Activated CD4-positive, CD25-positive, alpha-beta regulatory T cell treated with anti-CD3 and anti-CD28 coated beads, Interleukin-2, amount 50 U/mL, for 16 hours (primary cell): ENCODE measurements around the gene UPK1A.

Experiments used
- DNase-seq: peaks from one replicate; pipeline ENCODE4 v3.0.0-alpha.2; 2020; ENCODE audit warnings: low read depth, low spot score

The UPK1A gene

GRCh38 chr19:35666251-35666913 is at the start of gene UPK1A:
Gene UPK1A, plus strand, starts transcription at chr19:35666517. Its CDS starts 296 bp downstream, at chr19:35666813.
- no peak for DNase-seq

GRCh38 chr19:35618857-35619256 is 47.5 kb upstream of the UPK1A start:
- DNase-seq = no peak

GRCh38 chr19:35619290-35619923 is 46.9 kb upstream of the UPK1A start:
- no peak for DNase-seq

GRCh38 chr19:35620001-35620400 is 46.3 kb upstream of the UPK1A start:
- no peak for DNase-seq

- DNase-seq = no peak
Measured at GRCh38 chr19:35621708-35622107, 44.6 kb upstream of the UPK1A start.

- DNase-seq = no peak
Measured at GRCh38 chr19:35622750-35623149, 43.6 kb upstream of the UPK1A start.

GRCh38 chr19:35623327-35624010 is 42.8 kb upstream of the UPK1A start:
- no peak for DNase-seq

GRCh38 chr19:35628264-35628564 is 38.1 kb upstream of the UPK1A start:
- DNase-seq = no peak

- peak; percentile 95 for DNase-seq
Measured at GRCh38 chr19:35628565-35629331, 37.6 kb upstream of the UPK1A start, which contains the start of gene RBM42. Gene RBM42, plus strand, starts transcription at chr19:35629036. Its CDS starts 118 bp downstream, at chr19:35629154.

- DNase-seq = no peak
Measured at GRCh38 chr19:35629332-35629633, 37.0 kb upstream of the UPK1A start.

- no peak for DNase-seq
Measured at GRCh38 chr19:35633727-35634440, 32.4 kb upstream of the UPK1A start.

- DNase-seq = no peak
Measured at GRCh38 chr19:35636651-35637050, 29.7 kb upstream of the UPK1A start.

GRCh38 chr19:35637165-35637564 is 29.2 kb upstream of the UPK1A start:
- no peak for DNase-seq

- DNase-seq = no peak
Measured at GRCh38 chr19:35639321-35639639, 27.0 kb upstream of the UPK1A start.

- no peak for DNase-seq
Measured at GRCh38 chr19:35639863-35640262, 26.5 kb upstream of the UPK1A start.

- no peak for DNase-seq
Measured at GRCh38 chr19:35641515-35642151, 24.7 kb upstream of the UPK1A start, which contains the start of gene ETV2. Gene ETV2, plus strand, starts transcription at chr19:35641745. Its CDS starts 716 bp downstream, at chr19:35642461.

GRCh38 chr19:35642312-35642711 is 24.0 kb upstream of the UPK1A start:
- DNase-seq = no peak

- DNase-seq = no peak
Measured at GRCh38 chr19:35642798-35643254, 23.5 kb upstream of the UPK1A start.

GRCh38 chr19:35643255-35644205 is 22.8 kb upstream of the UPK1A start:
- DNase-seq = peak; percentile 62
